Measurements from ENCODE around the gene OR2C3.
"Not testable (repeated sequence)": the region's sequence is repeated elsewhere in the genome, so short reads cannot be mapped to it uniquely, and the experiment has no call there.

Gene OR2C3

GRCh38 chr1:247517795-247518612 is 18.2 kb downstream of the OR2C3 start:
- no peak for DNase-seq (ENCODE audit: low spot score)

- no peak for DNase-seq (ENCODE audit: low spot score)
Observed at GRCh38 chr1:247506831-247507230, 29.4 kb downstream of the OR2C3 start.

GRCh38 chr1:247500865-247501264 is 35.4 kb downstream of the OR2C3 start:
- no peak for DNase-seq (ENCODE audit: low spot score)

GRCh38 chr1:247496581-247497285 is 39.5 kb downstream of the OR2C3 start:
- DNase-seq (ENCODE audit: low spot score), result no peak

DNA sequence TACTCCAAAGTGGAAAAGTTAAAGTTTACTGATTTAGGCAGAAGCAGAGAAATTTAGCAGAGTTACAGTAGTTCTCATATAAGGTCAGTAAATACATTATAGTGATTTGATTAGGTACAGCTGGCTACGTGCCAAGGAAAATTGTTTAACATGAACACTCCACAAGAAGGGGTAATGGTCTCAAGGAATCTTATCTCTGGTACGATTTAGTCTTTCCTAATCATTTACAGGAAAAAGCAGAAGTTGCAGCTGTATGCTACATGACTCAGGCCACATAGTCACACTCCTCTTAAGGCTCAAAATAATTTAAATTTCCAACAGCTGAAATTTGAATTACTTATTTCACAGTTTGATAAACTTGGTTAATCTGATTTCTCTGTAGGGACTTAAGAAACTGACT is 41.5 kb downstream of the OR2C3 start:
- no peak for DNase-seq (ENCODE audit: low spot score)

- no peak for DNase-seq (ENCODE audit: low spot score)
Observed at GRCh38 chr1:247493106-247493505, 43.1 kb downstream of the OR2C3 start.

GRCh38 chr1:247491328-247491727 is 44.9 kb downstream of the OR2C3 start:
- no peak for DNase-seq (ENCODE audit: low spot score)

DNA sequence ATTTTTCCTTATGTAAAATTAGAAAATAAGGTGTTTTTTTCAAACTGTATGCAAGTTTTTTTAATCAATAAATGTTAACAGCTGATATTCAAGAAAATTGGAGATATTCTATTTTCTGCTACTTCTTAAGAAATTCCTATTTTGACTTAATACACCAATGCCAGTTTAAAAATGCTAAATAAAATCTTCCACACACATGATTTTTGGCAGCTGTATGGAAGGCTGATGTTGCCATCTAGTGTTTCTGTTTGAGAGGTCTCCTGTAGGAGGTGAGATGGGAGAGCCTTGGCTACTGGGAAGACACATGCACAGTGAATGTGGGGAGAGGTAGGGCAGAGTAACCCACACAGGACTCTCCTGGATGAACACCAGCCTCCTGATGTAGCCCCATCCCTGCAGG is 49.2 kb downstream of the OR2C3 start:
- DNase-seq (ENCODE audit: low spot score), result peak; percentile 63

GRCh38 chr1:247482747-247483146 is 53.5 kb downstream of the OR2C3 start:
- DNase-seq (ENCODE audit: low spot score), result no peak

GRCh38 chr1:247476328-247477058 is 59.7 kb downstream of the OR2C3 start:
- DNase-seq (ENCODE audit: low spot score), result not testable (repeated sequence)

- DNase-seq (ENCODE audit: low spot score), result no peak
Observed at GRCh38 chr1:247475793-247476192, 60.4 kb downstream of the OR2C3 start.

Measured in CD4-positive, alpha-beta T cell treated with Interleukin-2 at 100 ng/mL for 4 hours (primary cell).